Measurements from ENCODE around the gene NLRP6. TPM values are rescaled to one million over a fixed set of nuclear protein-coding genes. Genes with fewer than 3 reads are reported as not detected.
A peak's percentile ranks its signal among the peaks of the same experiment; 100 is the strongest.

NLRP6 gene
- total and polyA plus RNA-seq, 9 donors, result 0.02 to 1.1 (median 0.20) TPM; not detected in 3

- Histone ChIP-seq H3K4me1 (ENCODE audit: insufficient read depth) (no peaks in the 10 kb centered on the region), H3K27me3 (no peaks in the 10 kb centered on the region), H3K36me3 (no peaks in the 10 kb centered on the region), H3K9me3 (no peaks in the 10 kb centered on the region), H3K27ac (no peak overlapping the region), H3K4me3 (no peak overlapping the region)
- TF ChIP-seq CTCF (IDR thresholded peaks at IDR 0.05) (no peak), POLR2A (IDR thresholded peaks at IDR 0.05) (no peak), EP300 (IDR thresholded peaks at IDR 0.05) (no peak)
- WGBS, 3 donors, result 92 to 95% (median 93%) methylated on average over 11 to 13 of the region's 13 CpGs
- DNase-seq, result peak in 3 of 5 donors; percentile 13 to 38 (median 18)
- intact Hi-C loops (cut with DNase I), result loop anchor here in 2 of 4 donors (5.0 kb wide), 2 partner anchors 77 to 87 kb away; partner anchors contain the start of gene B4GALNT4 (in 1 of the 2)
These were observed 12.5 kb downstream of the NLRP6 start for GRCh38 chr11:290621-291231.

- Histone ChIP-seq H3K9me3 (no peaks in the 10 kb centered on the region), H3K4me1 (ENCODE audit: insufficient read depth) (no peaks in the 10 kb centered on the region), H3K36me3 (no peaks in the 10 kb centered on the region), H3K27me3 (no peaks in the 10 kb centered on the region), H3K27ac (no peak overlapping the region), H3K4me3 (no peak overlapping the region)
- intact Hi-C loops (cut with DNase I), result loop anchor here in 2 of 4 donors (5.0 kb wide), 2 partner anchors 76 to 86 kb away; partner anchors contain the start of gene B4GALNT4 (in 1 of the 2)
- DNase-seq, result peak in 3 of 5 donors; percentile 9 to 37 (median 17)
- WGBS, 3 donors, result 86 to 89% (median 87%) methylated on average over 43 to 44 of the region's 44 CpGs
- no peak for TF ChIP-seq EP300 (IDR thresholded peaks at IDR 0.05)
- TF ChIP-seq POLR2A (IDR thresholded peaks at IDR 0.05), result no peak
- no peak for TF ChIP-seq CTCF (IDR thresholded peaks at IDR 0.05)
These were observed 13.3 kb downstream of the NLRP6 start for GRCh38 chr11:291281-292210.

GRCh38 chr11:292211-293121 lies 14.3 kb downstream of the NLRP6 start:
- Histone ChIP-seq H3K9me3 (no peaks in the 10 kb centered on the region), H3K4me3 (no peak overlapping the region), H3K36me3 (no peaks in the 10 kb centered on the region), H3K27me3 (no peaks in the 10 kb centered on the region), H3K27ac (no peak overlapping the region), H3K4me1 (ENCODE audit: insufficient read depth) (no peaks in the 10 kb centered on the region)
- peak in 2 of 5 donors; percentile 21 to 35 for DNase-seq
- 88 to 91% (median 89%) methylated on average over 22 to 29 of the region's 29 CpGs for WGBS, 3 donors
- TF ChIP-seq POLR2A (IDR thresholded peaks at IDR 0.05), result no peak
- TF ChIP-seq EP300 (IDR thresholded peaks at IDR 0.05), result no peak
- no peak for TF ChIP-seq CTCF (IDR thresholded peaks at IDR 0.05)
- intact Hi-C loops (cut with DNase I), result loop anchor here in 2 of 4 donors (5.0 kb wide), 2 partner anchors 75 to 85 kb away; partner anchors contain the start of gene B4GALNT4 (in 1 of the 2)
